H1 (cell line): Measurements from ENCODE around the gene C5AR1. TPM values are rescaled to one million over a fixed set of nuclear protein-coding genes. Genes with fewer than 3 reads are reported as not detected.

Source experiments
- ASH2L ChIP-seq: fragments of 200-600, 300-600 bp; sonication (generic); IDR thresholded peaks from one replicate; pipeline ENCODE4 v1.7.1; 2017; ENCODE audit warnings: low read length
- CHD1 ChIP-seq: IDR thresholded peaks from 2 replicates; pipeline ENCODE4 v1.6.1; 2012; ENCODE audit warnings: low read depth, low read length, improper control_type of control experiment
- E2F6 ChIP-seq: IDR thresholded peaks from 2 replicates; pipeline ENCODE4 v1.6.1; 2012; ENCODE audit warnings: inconsistent platforms
- EP300 ChIP-seq, 2 experiments: IDR thresholded peaks; 1 replicate in 1 of 2; 2 replicates in 1 of 2; pipeline ENCODE4 v1.6.1; 2011 to 2012; ENCODE audit warnings: low read depth in 2 of 2, low read length in 2 of 2, mild to moderate bottlenecking in 2 of 2, borderline replicate concordance in 1 of 2, inconsistent platforms in 1 of 2, moderate library complexity in 1 of 2
- EZH2 ChIP-seq: fragments of 200-600 bp; sonication (generic); IDR thresholded peaks from 2 replicates; pipeline ENCODE4 v1.7.1; 2012; ENCODE audit warnings: low read depth, mild to moderate bottlenecking, moderate library complexity, low read length, inconsistent platforms; ENCODE audit not compliant: severe bottlenecking
- FOSL1 ChIP-seq: IDR thresholded peaks from 2 replicates; pipeline ENCODE4 v1.6.1; 2011; ENCODE audit warnings: mild to moderate bottlenecking, low read depth, low read length, moderate library complexity; ENCODE audit not compliant: insufficient read depth
- GABPA ChIP-seq: IDR thresholded peaks from 2 replicates; pipeline ENCODE4 v1.6.1; 2011; ENCODE audit warnings: mild to moderate bottlenecking, low read length, moderate library complexity, borderline replicate concordance; ENCODE audit not compliant: insufficient read depth
- KDM1A ChIP-seq: fragments of 200-600, 300-600 bp; sonication (generic); IDR thresholded peaks from 2 replicates; pipeline ENCODE4 v1.7.1; 2016; ENCODE audit warnings: mild to moderate bottlenecking, low read length, borderline replicate concordance
- NANOG ChIP-seq: IDR thresholded peaks from 2 replicates; pipeline ENCODE4 v1.6.1; 2011; ENCODE audit warnings: low read length, low read depth, mild to moderate bottlenecking, inconsistent platforms; ENCODE audit not compliant: insufficient read depth, poor library complexity, severe bottlenecking
- NRF1 ChIP-seq: IDR thresholded peaks from 2 replicates; pipeline ENCODE4 v1.6.1; 2011; ENCODE audit warnings: mild to moderate bottlenecking, low read depth, low read length, improper control_type of control experiment
- PHF8 ChIP-seq: fragments of 200-600 bp; sonication (generic); conservative IDR thresholded peaks from 2 replicates; pipeline ENCODE4 v1.7.1; 2012; ENCODE audit warnings: low read depth, mild to moderate bottlenecking, inconsistent platforms, low read length, moderate library complexity
- RBBP5 ChIP-seq: IDR thresholded peaks from 2 replicates; pipeline ENCODE4 v1.7.1; 2012; ENCODE audit warnings: low read depth, mild to moderate bottlenecking, inconsistent platforms, low read length, moderate library complexity, borderline replicate concordance
- RFX5 ChIP-seq: IDR thresholded peaks from 2 replicates; pipeline ENCODE4 v1.6.1; 2011; ENCODE audit warnings: low read depth, low read length, improper control_type of control experiment, borderline replicate concordance
- SIRT6 ChIP-seq: IDR thresholded peaks from one replicate; pipeline ENCODE4 v1.7.1; 2012; ENCODE audit warnings: low read length, inconsistent platforms
- polyA plus RNA-seq, 7 experiments: library from polyadenylated mRNA; depleted of rRNA in 3 of 7; stranded (reverse) in 5 of 7; unstranded in 2 of 7; fragments of >200 nt in 5 of 7; fragments of 200-250 nt in 2 of 7; gene quantifications; 1 replicate in 5 of 7; 2 replicates in 1 of 7; 4 replicates in 1 of 7; pipeline versions ENCODE4 v1.2.1 to v1.2.3, GENCODE V29; 2011 to 2013; ENCODE audit warnings: missing spikeins in 2 of 7, mixed read lengths in 2 of 7
- total RNA-seq: library from RNA; stranded (reverse); fragmentation: NEBNext Ultra II Directional; extraction: Animal tissue kit (Norgen Biotek cat#: 25700); gene quantifications from 2 replicates; pipeline ENCODE4 v1.2.1, GENCODE V29; 2021
- TF ChIP-seq, protein P1 (sequence below): IDR thresholded peaks from 2 replicates; pipeline ENCODE4 v1.6.1; 2011; ENCODE audit warnings: low read depth, mild to moderate bottlenecking, low read length; ENCODE audit not compliant: insufficient read depth
- TF ChIP-seq, protein P2 (sequence below): IDR thresholded peaks from 2 replicates; pipeline ENCODE4 v1.6.1; 2011; ENCODE audit warnings: low read length, improper control_type of control experiment

The C5AR1 gene
- total and polyA plus RNA-seq, 2 of the 8 experiments (the other 6 are each of a cell fraction or from before 2014, with no cell fraction given) = 0.20 TPM; not detected in 1

GRCh38 chr19:47348819-47349795, 39.4 kb downstream of the C5AR1 start, which contains the start of gene DHX34 (continued):
- peak; percentile 78 for TF ChIP-seq E2F6
- TF ChIP-seq CHD1 = no peak
- no peak for TF ChIP-seq SIRT6
- peak; percentile 86 for TF ChIP-seq PHF8
- no peak for TF ChIP-seq FOSL1
- TF ChIP-seq, protein P1, sequence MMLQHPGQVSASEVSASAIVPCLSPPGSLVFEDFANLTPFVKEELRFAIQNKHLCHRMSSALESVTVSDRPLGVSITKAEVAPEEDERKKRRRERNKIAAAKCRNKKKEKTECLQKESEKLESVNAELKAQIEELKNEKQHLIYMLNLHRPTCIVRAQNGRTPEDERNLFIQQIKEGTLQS = no peak
- TF ChIP-seq GABPA = peak; percentile 55; the same call in 1 of the 2 replicates
- peak; percentile 93 for TF ChIP-seq NRF1
- 0 out of 3 replicates have a peak, but pooled peaks of 1 of the 2 experiments have one; percentile 13 for TF ChIP-seq EP300 (IDR thresholded peaks at IDR 0.05; ENCODE audit: borderline replicate concordance in 1 of 2, low read depth in 2 of 2, low read length in 2 of 2)
- peak; percentile 32 for TF ChIP-seq ASH2L
- no peak for TF ChIP-seq KDM1A
- no peak for TF ChIP-seq NANOG
- TF ChIP-seq RFX5 = peak; percentile 31; the same call in 1 of the 2 replicates
- no peak for TF ChIP-seq EZH2
- TF ChIP-seq, protein P2, sequence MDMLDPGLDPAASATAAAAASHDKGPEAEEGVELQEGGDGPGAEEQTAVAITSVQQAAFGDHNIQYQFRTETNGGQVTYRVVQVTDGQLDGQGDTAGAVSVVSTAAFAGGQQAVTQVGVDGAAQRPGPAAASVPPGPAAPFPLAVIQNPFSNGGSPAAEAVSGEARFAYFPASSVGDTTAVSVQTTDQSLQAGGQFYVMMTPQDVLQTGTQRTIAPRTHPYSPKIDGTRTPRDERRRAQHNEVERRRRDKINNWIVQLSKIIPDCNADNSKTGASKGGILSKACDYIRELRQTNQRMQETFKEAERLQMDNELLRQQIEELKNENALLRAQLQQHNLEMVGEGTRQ = peak; percentile 61
- no peak for TF ChIP-seq RBBP5
